GM12874 (cell line): ENCODE data around the gene PIWIL4.

Experiments
- TF ChIP-seq, protein P1 (sequence below): IDR thresholded peaks from 2 replicates; pipeline ENCODE4 v1.5.1; 2011; ENCODE audit warnings: low read depth, mild to moderate bottlenecking, control low read depth, low read length, moderate library complexity; ENCODE audit not compliant: insufficient read depth

PIWIL4 gene

DNA sequence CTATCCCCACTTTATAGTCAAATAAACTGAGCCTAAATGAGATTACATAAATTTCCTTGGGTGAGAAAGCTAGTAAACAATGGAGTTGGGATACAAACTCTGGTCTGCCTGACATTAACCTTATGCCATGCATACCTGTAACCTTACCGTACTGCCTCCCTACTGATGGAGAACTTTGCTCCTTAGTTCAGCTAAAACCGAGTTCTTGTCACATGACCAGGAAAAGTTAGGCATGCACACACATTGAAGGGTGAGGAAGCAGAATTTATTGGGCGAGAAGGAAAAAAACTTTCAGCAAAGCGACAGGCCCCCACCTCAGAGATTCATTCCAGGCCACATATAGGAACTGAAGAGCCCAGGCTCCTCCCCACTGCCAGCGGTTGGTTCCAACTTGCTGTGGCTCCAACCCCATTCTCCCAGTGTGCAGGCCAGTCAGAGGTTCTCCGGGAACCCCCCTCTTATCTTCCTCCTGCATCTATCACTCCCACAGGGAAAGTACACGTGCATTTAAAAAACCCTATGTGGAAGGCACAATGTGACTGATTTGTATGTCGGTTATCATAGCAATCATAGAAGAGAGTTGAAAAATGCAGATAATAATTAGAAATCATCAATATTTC is 3.2 kb upstream of the PIWIL4 start:
- TF ChIP-seq, protein P1, sequence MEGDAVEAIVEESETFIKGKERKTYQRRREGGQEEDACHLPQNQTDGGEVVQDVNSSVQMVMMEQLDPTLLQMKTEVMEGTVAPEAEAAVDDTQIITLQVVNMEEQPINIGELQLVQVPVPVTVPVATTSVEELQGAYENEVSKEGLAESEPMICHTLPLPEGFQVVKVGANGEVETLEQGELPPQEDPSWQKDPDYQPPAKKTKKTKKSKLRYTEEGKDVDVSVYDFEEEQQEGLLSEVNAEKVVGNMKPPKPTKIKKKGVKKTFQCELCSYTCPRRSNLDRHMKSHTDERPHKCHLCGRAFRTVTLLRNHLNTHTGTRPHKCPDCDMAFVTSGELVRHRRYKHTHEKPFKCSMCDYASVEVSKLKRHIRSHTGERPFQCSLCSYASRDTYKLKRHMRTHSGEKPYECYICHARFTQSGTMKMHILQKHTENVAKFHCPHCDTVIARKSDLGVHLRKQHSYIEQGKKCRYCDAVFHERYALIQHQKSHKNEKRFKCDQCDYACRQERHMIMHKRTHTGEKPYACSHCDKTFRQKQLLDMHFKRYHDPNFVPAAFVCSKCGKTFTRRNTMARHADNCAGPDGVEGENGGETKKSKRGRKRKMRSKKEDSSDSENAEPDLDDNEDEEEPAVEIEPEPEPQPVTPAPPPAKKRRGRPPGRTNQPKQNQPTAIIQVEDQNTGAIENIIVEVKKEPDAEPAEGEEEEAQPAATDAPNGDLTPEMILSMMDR: no peak

DNA sequence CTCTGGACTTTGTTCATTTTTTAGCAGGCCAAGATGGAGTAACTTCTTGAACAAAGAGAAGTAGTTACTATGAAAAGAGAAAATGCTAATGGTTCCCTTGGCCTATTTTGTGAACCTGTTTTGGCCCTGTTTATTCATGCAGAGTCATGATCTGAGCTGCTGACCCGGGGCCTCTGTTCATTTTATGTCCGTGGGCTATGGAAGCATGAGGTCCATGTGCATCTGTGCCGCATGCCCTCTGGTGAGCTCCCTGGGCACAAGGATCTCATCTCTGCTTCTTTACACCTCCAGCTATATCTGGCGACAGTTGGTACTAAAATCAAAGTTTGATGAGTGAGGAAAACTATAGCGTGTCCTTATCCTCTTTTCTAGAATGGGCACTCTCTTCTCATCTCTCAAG is 1.0 kb downstream of the PIWIL4 start:
- TF ChIP-seq, protein P1: no peak

DNA sequence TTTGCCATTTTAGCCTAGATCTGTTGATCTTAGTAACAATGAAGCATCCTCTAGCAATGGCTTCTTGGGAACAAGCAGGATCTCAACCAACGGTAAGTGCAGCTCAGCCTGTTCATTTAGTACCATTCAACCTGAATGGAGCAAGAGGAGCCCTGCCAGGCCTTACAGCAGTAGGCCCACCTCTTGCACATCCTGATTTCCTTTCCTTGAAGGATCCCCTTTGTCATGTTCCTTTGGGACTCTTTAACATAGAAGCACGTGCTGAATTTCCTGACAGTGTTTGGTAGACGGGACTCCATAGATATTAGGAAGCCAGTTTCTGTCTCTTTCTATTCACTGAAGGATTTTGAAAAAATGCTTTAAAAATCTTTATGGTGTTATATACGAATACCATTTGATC is 1.5 kb downstream of the PIWIL4 start:
- TF ChIP-seq, protein P1: no peak

DNA sequence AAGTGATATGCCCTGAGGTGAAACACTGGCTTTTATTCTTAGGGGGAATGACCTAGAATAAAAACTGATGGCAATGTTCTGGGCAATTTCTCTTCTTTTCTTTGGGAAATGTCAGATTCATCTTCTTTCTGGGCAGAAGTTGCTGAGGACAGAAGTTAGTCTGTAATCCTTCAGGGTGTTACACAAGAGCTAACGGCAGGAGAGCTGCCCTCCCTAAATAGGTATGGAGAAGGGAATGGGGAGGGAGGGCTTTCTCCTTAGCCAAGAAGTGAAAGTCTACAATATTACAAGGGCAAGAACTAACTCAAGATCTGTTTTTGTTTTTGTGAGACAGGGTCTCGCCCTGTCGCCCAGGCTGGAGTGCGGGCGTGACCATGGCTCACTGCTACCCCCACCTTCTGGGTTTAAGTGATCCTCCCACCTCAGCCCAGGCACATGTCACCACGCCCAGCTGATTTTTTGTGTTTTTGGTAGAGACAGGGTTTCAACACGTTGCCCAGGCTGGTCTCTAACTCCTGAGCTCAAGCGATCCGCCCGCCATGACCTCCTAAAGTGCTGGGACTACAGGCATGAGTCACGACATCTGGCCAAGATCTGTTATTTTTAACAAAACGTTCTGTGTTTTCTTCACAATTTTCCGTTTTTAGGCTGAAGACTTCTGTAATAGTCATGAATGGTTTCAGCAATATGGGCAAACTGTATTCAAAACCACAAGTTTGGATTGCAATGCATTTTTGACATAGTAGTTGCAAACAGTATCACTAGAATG is 7.2 kb downstream of the PIWIL4 start:
- TF ChIP-seq, protein P1: no peak

DNA sequence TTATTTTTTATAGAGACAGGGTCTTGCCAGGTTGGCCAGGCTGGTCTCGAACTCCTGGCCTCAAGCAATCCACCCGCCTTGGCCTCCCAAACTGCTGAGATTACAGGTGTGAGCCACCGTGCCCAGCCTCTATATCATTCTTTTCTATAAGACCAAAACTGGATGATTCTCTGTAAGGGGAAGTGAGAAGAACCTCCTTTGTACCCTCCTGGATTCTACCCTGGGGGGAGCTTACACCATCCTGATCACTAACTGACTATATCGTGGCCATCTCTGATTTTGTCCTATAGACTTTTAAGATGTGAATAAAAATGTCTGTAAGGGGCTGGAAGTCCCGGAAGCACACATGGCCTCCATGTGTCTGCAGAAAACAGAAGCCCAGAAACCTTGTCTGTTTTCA is 9.1 kb downstream of the PIWIL4 start:
- TF ChIP-seq, protein P1: no peak

DNA sequence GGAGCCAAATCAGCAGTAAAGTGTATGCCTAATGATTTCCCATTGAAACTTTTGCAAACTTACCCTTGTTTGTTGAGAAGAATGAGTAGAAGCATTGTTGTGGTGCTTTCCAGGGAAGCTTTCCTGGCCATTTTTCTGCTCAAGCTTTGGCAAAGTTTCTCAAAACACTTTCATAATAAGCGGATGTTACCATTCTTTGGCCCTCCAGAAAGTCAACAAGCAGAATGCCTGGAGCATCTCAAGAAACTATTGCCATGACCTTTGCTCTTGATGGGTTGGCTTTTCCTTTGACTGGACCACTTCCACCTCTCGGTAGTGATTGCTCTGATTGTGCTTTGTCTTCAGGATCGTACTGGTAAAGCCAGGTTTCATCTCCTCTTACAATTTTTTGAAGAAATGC is 10.7 kb downstream of the PIWIL4 start:
- TF ChIP-seq, protein P1: no peak

DNA sequence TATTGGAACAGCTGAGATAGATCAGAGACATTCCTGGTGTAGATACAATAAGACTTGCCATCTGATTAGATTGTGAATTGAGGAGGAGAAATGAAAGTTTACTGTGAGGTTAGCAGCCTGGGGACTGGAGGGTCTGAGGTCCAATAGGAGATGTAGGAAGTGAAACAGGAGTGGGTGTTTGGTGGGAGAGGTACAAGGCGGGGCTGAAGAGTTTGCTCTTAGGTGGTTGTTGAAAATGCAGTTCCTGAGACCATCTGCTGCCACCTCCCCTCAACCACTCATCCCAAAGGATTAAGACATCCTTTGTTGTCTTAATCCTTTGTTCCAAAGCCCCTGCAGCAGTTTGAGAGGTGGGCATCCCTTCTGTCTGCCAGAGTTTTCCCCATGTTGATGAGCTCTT is 14.8 kb downstream of the PIWIL4 start:
- TF ChIP-seq, protein P1: no peak
